ENCODE data around the gene CUX1.

Gene CUX1

DNA sequence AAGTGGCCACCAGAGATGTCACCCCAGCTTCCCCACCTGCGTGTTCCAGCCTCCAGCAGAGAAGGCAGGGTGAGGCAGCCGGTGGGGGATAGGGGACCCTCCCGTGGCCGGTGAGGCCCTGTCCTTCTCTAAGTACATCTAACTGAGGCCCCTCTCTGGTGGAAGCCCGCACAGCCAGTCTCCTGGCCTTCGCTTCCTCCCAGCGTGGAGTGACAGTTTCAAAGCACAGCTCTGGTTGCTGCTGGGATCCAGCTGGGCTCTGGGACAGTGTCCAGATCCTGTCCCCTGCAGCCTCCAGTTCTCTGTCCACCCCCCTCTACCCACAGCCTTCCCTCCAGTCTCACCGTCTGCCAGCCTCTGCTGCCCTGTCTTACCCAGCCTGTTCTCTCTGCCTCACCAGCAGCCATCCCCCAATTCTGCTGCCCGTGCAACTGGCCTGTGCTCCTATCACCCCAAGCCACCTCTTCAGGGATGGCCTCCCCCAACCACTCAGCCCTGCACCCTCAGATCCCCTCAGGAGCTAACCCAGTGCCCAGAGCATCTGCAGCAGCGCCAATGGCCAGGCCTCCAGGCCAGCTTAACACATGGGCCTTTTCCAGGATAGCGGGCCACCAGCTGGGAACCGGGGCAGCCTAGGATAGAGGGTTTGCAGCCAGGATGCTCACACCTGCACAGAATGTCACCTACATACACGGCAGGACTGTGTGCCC lies 452.9 kb downstream of the CUX1 start:
- TF ChIP-seq GATA3 (IDR thresholded peaks at IDR 0.05; ENCODE audit: low read depth, low read length) (no peak), GATA2 (IDR thresholded peaks at IDR 0.05; ENCODE audit: low read depth, low read length) (no peak)

GRCh38 chr7:102271158-102271798 lies 453.9 kb downstream of the CUX1 start:
- TF ChIP-seq GATA3 (IDR thresholded peaks at IDR 0.05; ENCODE audit: low read depth, low read length) (no peak), GATA2 (IDR thresholded peaks at IDR 0.05; ENCODE audit: low read depth, low read length) (no peak)

DNA sequence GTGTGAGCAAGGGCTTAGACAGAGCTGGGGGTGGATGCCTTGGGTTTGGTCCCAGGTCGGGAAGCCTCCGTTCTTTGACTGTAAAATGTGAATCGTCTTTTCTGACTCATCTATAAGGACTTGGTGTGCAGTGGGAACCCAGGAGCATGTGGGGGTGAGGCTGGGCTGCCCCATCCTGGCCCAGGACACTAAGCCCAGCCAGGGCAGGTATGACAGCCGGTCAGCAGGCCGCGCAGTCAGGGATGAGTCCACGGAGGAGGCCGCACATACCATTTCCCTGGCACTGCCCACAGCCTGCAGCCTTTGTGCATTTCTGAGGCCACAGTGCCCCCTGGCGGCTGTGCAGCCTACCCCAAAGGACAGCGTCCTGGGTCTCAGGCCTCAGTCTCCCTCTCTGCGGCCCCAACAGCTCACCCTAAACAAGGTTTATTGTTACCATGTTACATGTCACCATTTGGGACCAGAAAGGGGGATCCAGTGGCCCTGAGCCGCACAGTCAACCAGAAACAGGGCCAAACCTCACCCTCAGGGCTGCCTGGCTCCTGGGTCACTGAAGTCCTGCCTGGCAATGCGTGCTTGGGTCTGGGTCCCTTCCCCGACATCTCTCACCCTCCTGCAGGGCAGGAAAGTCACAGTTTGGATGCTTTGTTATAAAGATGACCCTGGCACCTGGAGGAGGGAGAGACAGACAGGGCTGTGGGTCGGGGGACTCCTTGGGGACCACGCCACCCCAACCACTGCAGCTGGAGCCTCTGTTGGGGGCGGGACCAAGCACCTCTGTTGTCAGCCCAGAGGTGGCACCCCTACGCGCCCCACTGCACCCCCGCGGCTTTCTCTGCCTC lies 454.9 kb downstream of the CUX1 start:
- no peak for TF ChIP-seq GATA2 (IDR thresholded peaks at IDR 0.05; ENCODE audit: low read depth, low read length)
- TF ChIP-seq GATA3 (IDR thresholded peaks at IDR 0.05; ENCODE audit: low read depth, low read length): no peak

- no peak for TF ChIP-seq GATA2 (IDR thresholded peaks at IDR 0.05; ENCODE audit: low read depth, low read length)
- TF ChIP-seq GATA3 (IDR thresholded peaks at IDR 0.05; ENCODE audit: low read depth, low read length): no peak
Observed at GRCh38 chr7:102272917-102273748, 455.7 kb downstream of the CUX1 start.

DNA sequence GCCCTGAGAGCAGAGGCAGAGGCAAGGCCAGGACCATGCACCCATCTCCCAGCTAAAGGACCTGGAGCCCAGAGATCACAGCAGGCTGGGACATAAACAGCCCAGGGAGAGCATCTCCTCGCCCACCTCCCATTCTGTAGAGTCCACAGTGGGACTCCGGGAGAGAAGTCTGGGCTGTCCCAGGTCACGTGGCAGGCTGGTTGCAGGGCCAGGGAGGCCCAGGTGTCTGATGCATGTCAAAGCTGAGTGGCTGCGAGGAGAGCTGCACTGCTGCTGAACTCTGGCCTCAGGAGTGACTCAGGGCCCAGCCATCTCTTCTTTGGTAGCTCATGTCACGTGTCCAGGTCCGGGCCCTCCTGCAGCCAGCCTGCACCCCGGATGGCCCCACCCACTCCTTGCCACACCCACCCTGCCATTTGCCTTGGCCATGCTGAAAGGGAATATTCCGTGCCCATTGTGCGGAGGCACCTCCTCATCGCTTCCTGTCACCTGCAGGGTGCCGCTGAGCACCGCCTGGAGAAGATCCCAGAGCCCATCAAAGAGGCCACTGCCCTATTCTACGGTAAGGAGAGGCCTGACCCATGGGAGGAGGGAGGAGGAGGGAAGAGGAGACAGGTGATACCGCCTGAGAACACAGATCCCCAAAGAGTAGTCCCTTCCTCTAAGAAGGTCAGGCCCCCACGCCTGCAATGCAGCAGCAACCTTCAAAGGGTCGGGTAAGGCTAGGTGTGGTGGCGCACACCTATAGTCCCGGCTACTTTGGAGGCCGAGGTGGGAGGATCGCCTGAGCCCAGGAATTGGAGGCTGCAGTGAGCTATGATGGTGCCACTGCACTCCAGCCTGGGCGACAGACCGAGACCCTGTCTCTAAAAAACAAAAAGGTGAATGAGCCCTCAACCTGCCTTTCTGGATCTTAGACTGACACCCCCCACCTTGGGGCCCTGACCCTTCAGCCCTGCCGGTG lies 456.6 kb downstream of the CUX1 start:
- TF ChIP-seq GATA3 (IDR thresholded peaks at IDR 0.05; ENCODE audit: low read depth, low read length): no peak
- no peak for TF ChIP-seq GATA2 (IDR thresholded peaks at IDR 0.05; ENCODE audit: low read depth, low read length)

DNA sequence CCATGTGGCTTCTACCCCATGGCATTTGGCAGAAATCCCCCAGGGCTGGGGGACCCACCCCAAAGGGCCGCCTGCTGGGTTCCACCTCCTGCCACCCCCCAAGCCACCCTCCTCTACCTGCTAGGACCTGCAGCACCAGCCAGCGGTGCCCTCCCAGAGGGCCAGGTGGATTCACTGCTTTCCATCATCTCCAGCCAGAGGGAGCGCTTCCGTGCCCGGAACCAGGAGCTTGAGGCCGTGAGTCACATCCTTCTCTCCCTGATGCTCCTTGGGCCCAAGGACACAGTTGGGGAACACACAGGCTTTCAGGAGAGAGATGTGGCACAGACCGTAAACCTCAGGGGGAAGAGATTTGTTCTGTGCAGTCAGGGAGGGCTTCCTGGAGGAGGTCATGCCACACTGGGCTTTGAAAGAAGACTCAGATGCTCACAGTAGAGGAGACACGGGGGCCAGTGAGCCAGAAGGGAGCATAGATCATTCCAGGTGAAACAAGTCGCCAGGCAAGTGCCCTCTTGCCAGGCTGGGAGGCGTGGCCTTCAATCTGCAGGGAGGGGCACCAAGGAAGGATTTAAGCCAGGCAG lies 457.8 kb downstream of the CUX1 start:
- TF ChIP-seq GATA3 (IDR thresholded peaks at IDR 0.05; ENCODE audit: low read depth, low read length): no peak
- no peak for TF ChIP-seq GATA2 (IDR thresholded peaks at IDR 0.05; ENCODE audit: low read depth, low read length)

- TF ChIP-seq GATA3 (IDR thresholded peaks at IDR 0.05; ENCODE audit: low read depth, low read length) (no peak), GATA2 (IDR thresholded peaks at IDR 0.05; ENCODE audit: low read depth, low read length) (no peak)
Observed at GRCh38 chr7:102277901-102278300, 460.5 kb downstream of the CUX1 start.

GRCh38 chr7:102279537-102280400 lies 462.3 kb downstream of the CUX1 start:
- TF ChIP-seq GATA3 (IDR thresholded peaks at IDR 0.05; ENCODE audit: low read depth, low read length): no peak

DNA sequence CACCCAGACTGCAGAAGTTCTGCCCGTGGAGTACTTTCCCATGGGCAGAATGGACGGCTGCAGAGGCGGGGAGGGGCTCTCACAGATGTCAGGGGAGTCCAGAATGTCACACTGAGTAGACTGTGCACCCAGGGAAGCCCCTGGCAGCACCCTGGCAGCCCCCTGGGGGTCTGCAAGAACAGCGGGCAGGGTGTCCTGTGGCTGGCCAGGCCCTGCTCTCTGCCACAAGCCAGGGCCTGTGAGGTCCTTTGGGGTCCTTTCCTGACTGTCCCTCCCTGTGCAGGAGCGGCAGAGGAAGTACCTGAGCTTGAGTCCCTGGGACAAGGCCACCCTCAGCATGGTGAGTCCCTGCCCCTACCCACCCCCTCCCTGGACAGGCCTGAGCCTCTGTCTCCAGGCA lies 463.1 kb downstream of the CUX1 start:
- TF ChIP-seq GATA2 (IDR thresholded peaks at IDR 0.05; ENCODE audit: low read depth, low read length) (no peak), GATA3 (IDR thresholded peaks at IDR 0.05; ENCODE audit: low read depth, low read length) (no peak)

- TF ChIP-seq GATA2 (IDR thresholded peaks at IDR 0.05; ENCODE audit: low read depth, low read length): no peak
- no peak for TF ChIP-seq GATA3 (IDR thresholded peaks at IDR 0.05; ENCODE audit: low read depth, low read length)
Observed at GRCh38 chr7:102281785-102282184, 464.4 kb downstream of the CUX1 start.

DNA sequence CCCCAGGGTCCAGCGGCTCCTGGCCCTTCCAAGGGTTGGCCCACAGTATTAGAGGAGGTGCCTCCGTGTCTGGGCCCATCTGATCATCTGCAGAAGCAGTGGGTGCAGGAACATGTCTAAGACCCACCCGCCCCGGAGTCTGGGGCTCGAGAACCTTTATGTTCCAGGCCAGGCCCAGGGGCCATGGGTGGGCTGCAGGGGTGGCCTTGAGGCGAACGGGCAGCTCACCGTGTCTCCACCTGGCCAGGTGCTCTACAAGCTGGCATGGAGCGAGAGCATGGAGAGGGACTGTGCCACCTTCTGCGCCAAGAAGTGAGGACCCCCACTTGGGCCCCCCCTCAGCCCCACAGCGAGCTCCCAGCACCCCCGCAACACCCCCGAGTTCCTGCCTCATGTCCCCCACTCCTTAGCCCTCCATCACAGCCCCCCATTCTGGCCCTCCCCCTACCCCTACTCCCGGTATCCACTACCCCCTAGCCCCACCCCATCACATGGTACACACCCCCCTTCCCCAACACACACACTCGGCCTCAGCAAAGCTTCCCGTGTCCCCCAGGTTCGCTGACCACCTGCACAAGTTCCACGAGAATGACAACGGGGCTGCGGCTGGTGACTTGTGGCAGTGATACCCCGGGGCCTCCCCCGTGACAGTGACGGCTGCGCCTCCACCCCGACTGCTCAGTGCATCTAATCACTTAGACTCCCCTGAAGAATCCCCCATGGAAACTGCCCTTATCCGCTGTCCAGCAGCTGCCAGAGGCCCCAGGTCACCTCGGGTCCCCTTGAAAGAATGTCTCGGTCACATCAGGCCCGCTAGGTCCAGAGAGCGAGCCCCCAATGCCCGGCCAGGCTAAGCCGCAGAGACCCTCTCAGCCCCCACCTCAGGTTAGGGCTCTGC lies 465.3 kb downstream of the CUX1 start:
- TF ChIP-seq GATA3 (IDR thresholded peaks at IDR 0.05; ENCODE audit: low read depth, low read length) (no peak), GATA2 (IDR thresholded peaks at IDR 0.05; ENCODE audit: low read depth, low read length) (no peak)

Data from SH-SY5Y (cell line).